GM23248 (cell line): ENCODE measurements around the gene HBB.

Source experiments
- EZH2 ChIP-seq: fragments of 200-600 bp; sonication (generic); IDR thresholded peaks from 2 replicates; pipeline ENCODE4 v1.6.1; 2018; ENCODE audit warnings: antibody characterized with exemption, mild to moderate bottlenecking; ENCODE audit not compliant: insufficient read depth, poor library complexity, severe bottlenecking
- EZH2phosphoT487 ChIP-seq: fragments of 200-600 bp; sonication (generic); IDR thresholded peaks from 2 replicates; pipeline ENCODE4 v1.6.1; 2018; ENCODE audit warnings: antibody characterized with exemption, moderate library complexity, mild to moderate bottlenecking, low read depth; ENCODE audit not compliant: insufficient read depth

- TF ChIP-seq EZH2 (no peak), EZH2phosphoT487 (no peak)
Measured at GRCh38 chr11:5240458-5240857, 13.6 kb upstream of the HBB start.
